H9 (cell line): Measurements from ENCODE around the gene C3orf49. TPM values are rescaled to one million over a fixed set of nuclear protein-coding genes. Genes with fewer than 3 reads are reported as not detected.

Experiments
- DNase-seq: peaks from one replicate; pipeline ENCODE4 v3.0.0-alpha.2; 2017
- H2AFZ ChIP-seq: one replicate; pipeline ENCODE4 v1.6.1; 2013; ENCODE audit warnings: mild to moderate bottlenecking, low read length, control low read depth, moderate library complexity
- H2AK5ac ChIP-seq: 2 replicates; pipeline ENCODE4 v1.6.1; 2013; ENCODE audit warnings: low read length, control low read depth, mixed read lengths; ENCODE audit not compliant: insufficient read length
- H2BK120ac ChIP-seq: one replicate; pipeline ENCODE4 v1.6.1; 2013; ENCODE audit warnings: low read depth, mild to moderate bottlenecking, low read length, control low read depth, inconsistent platforms; ENCODE audit not compliant: poor library complexity, severe bottlenecking
- H2BK12ac ChIP-seq: 2 replicates; pipeline ENCODE4 v1.6.1; 2013; ENCODE audit warnings: low read length, control low read depth, mixed read lengths, low read depth; ENCODE audit not compliant: insufficient read length
- H2BK15ac ChIP-seq: 2 replicates; pipeline ENCODE4 v1.6.1; 2013; ENCODE audit warnings: low read depth, low read length, control low read depth
- H2BK20ac ChIP-seq: one replicate; pipeline ENCODE4 v1.6.1; 2013; ENCODE audit warnings: low read depth, mild to moderate bottlenecking, low read length, control low read depth, inconsistent platforms; ENCODE audit not compliant: poor library complexity, severe bottlenecking
- H2BK5ac ChIP-seq: 2 replicates; pipeline ENCODE4 v1.6.1; 2013; ENCODE audit warnings: low read length, control low read depth, mixed read lengths; ENCODE audit not compliant: insufficient read length
- H3K14ac ChIP-seq: 2 replicates; pipeline ENCODE4 v1.6.1; 2013; ENCODE audit warnings: low read length, control low read depth; ENCODE audit not compliant: insufficient read depth
- H3K18ac ChIP-seq: 2 replicates; pipeline ENCODE4 v1.6.1; 2013; ENCODE audit warnings: low read depth, mild to moderate bottlenecking, mixed read lengths, low read length, control low read depth; ENCODE audit not compliant: insufficient read length
- H3K23ac ChIP-seq: 2 replicates; pipeline ENCODE4 v1.6.1; 2013; ENCODE audit warnings: low read length, control low read depth, mixed read lengths, low read depth; ENCODE audit not compliant: insufficient read length
- H3K23me2 ChIP-seq: 2 replicates; pipeline ENCODE4 v1.6.1; 2013; ENCODE audit warnings: low read depth, mild to moderate bottlenecking, mixed read lengths, low read length, control low read depth; ENCODE audit not compliant: insufficient read length, poor library complexity, severe bottlenecking
- H3K27ac ChIP-seq: 2 replicates; pipeline ENCODE4 v1.5.1; 2013; ENCODE audit warnings: low read length, control low read depth, mixed read lengths, low read depth; ENCODE audit not compliant: insufficient read length
- H3K27me3 ChIP-seq: 2 replicates; pipeline ENCODE4 v1.6.1; 2013; ENCODE audit warnings: low read length, control low read depth, inconsistent platforms; ENCODE audit not compliant: insufficient read depth
- H3K4ac ChIP-seq: 2 replicates; pipeline ENCODE4 v1.6.1; 2013; ENCODE audit warnings: low read depth, mild to moderate bottlenecking, control low read depth, inconsistent platforms, low read length, moderate library complexity
- H3K4me1 ChIP-seq: 2 replicates; pipeline ENCODE4 v1.6.1; 2013; ENCODE audit warnings: low read length, control low read depth, inconsistent platforms; ENCODE audit not compliant: insufficient read depth
- H3K4me2 ChIP-seq: 2 replicates; pipeline ENCODE4 v1.6.1; 2013; ENCODE audit warnings: low read length, control low read depth, mixed read lengths; ENCODE audit not compliant: insufficient read length, insufficient read depth
- H3K56ac ChIP-seq: 2 replicates; pipeline ENCODE4 v1.6.1; 2013; ENCODE audit warnings: low read depth, mild to moderate bottlenecking, mixed read lengths, low read length, control low read depth; ENCODE audit not compliant: insufficient read length
- H3K79me1 ChIP-seq: 2 replicates; pipeline ENCODE4 v1.6.1; 2013; ENCODE audit warnings: low read depth, mild to moderate bottlenecking, moderate library complexity, low read length, control low read depth, inconsistent platforms; ENCODE audit not compliant: insufficient read depth, poor library complexity, severe bottlenecking
- H3K79me2 ChIP-seq: 2 replicates; pipeline ENCODE4 v1.6.1; 2013; ENCODE audit warnings: low read length, control low read depth, inconsistent platforms; ENCODE audit not compliant: insufficient read depth
- H3K9ac ChIP-seq: 2 replicates; pipeline ENCODE4 v1.6.1; 2013; ENCODE audit warnings: low read length, control low read depth, mixed read lengths; ENCODE audit not compliant: insufficient read length; ENCODE audit errors: extremely low read depth
- H3K9me3 ChIP-seq: one replicate; pipeline ENCODE4 v1.6.1; 2013; ENCODE audit warnings: low read depth, low read length, inconsistent platforms; ENCODE audit not compliant: control insufficient read depth
- H3T11ph ChIP-seq: one replicate; pipeline ENCODE4 v1.6.1; 2013; ENCODE audit warnings: mild to moderate bottlenecking, low read length, control low read depth, inconsistent platforms
- H4K20me1 ChIP-seq: one replicate; pipeline ENCODE4 v1.6.1; 2013; ENCODE audit not compliant: control insufficient read depth, insufficient read length, insufficient read depth
- H4K5ac ChIP-seq: 2 replicates; pipeline ENCODE4 v1.6.1; 2013; ENCODE audit warnings: low read depth, mild to moderate bottlenecking, mixed read lengths, low read length, control low read depth; ENCODE audit not compliant: insufficient read length
- H4K8ac ChIP-seq: replicated peaks from 2 replicates; pipeline ENCODE4 v1.6.1; 2013; ENCODE audit warnings: low read length, control low read depth, mixed read lengths, low read depth; ENCODE audit not compliant: insufficient read length
- H4K91ac ChIP-seq: 2 replicates; pipeline ENCODE4 v1.6.1; 2013; ENCODE audit warnings: low read depth, mild to moderate bottlenecking, moderate library complexity, mixed read lengths, low read length, control low read depth; ENCODE audit not compliant: insufficient read length
- H3K27ac Mint-ChIP-seq, 3 experiments: 2 replicates in 2 of 3; 3 replicates in 1 of 3; pipeline ENCODE4 v1.8.0; 2020 to 2021; ENCODE audit warnings: mixed read lengths in 3 of 3, mild to moderate bottlenecking in 1 of 3, moderate library complexity in 1 of 3
- H3K27me3 Mint-ChIP-seq: 2 replicates; pipeline ENCODE4 v1.8.0; 2021; ENCODE audit warnings: low read depth, mild to moderate bottlenecking, moderate library complexity, mixed read lengths
- H3K36me3 Mint-ChIP-seq, 3 experiments: 2 replicates in 2 of 3; 3 replicates in 1 of 3; pipeline ENCODE4 v1.8.0; 2020 to 2021; ENCODE audit warnings: low read depth in 3 of 3, mixed read lengths in 3 of 3; ENCODE audit not compliant: insufficient read depth in 1 of 3
- H3K4me1 Mint-ChIP-seq, 2 experiments: 2 replicates each; pipeline ENCODE4 v1.8.0; 2020; ENCODE audit warnings: mixed read lengths in 2 of 2
- H3K4me3 Mint-ChIP-seq, 2 experiments: 2 replicates in 1 of 2; 3 replicates in 1 of 2; pipeline ENCODE4 v1.8.0; 2020 to 2021; ENCODE audit warnings: mild to moderate bottlenecking in 2 of 2, mixed read lengths in 2 of 2, moderate library complexity in 1 of 2
- H3K9me3 Mint-ChIP-seq, 2 experiments: 2 replicates in 1 of 2; 3 replicates in 1 of 2; pipeline ENCODE4 v1.8.0; 2020; ENCODE audit warnings: mild to moderate bottlenecking in 2 of 2, mixed read lengths in 2 of 2, moderate library complexity in 1 of 2
- CTCF ChIP-seq: fragments of 200-600 bp; sonication (generic); conservative IDR thresholded peaks from 3 replicates; pipeline ENCODE4 v1.8.0; 2021; ENCODE audit warnings: antibody characterized with exemption, mild to moderate bottlenecking
- WGBS: extraction: QIAGEN DNeasy Blood & Tissue Kit; methylation state at CpG from one replicate; pipeline ENCODE4 v1.1.7; 2013; ENCODE audit warnings: missing lambda C conversion rate, low lambda C conversion rate, mixed read lengths; ENCODE audit not compliant: insufficient read length; ENCODE audit errors: extremely low coverage; 5-methylcytosine and 5-hydroxymethylcytosine counted together
- total RNA-seq: library from RNA; stranded (reverse); gene quantifications from 2 replicates; pipeline ENCODE4 v1.2.1, GENCODE V29; 2021

The C3orf49 gene
- total RNA-seq, 1 experiment from 2014 or later = not detected

DNA sequence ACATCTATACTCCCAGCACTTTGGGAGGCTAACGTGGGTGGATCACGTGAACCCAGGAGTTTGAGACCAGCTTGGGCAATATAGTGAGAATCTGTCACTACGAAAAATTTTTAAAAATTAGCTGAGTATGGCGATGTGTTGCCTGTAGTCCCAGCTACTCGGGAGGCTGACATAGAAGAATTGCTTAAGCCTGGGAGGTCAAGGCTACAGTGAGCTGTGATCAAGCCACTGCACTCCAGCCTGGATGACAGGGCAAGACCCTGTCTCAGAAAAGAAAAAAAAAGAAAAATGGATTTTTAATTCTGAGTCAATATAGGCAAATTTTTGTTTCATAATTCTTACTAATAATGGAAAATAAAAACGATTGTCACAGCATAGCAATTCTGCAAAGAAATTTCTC is 13.3 kb downstream of the C3orf49 start:
- Mint-ChIP-seq H3K9me3 (no peaks in the 10 kb centered on the region), H3K27ac (no peak overlapping the region), H3K27me3 (no peaks in the 10 kb centered on the region), H3K4me3 (no peak overlapping the region), H3K36me3 (peaks cover 5 to 37% (median 30%) of the 10 kb centered on the region in 3 experiments; a peak in 5 of 7 replicates), H3K4me1 (peaks cover 0 to 3% of the 10 kb centered on the region in 2 experiments; a peak in 1 of 4 replicates)
- H2BK15ac ChIP-seq = no peak overlapping the region
- H3K79me2 ChIP-seq = no peaks in the 10 kb centered on the region
- WGBS = no CpG with 5 or more reads among the region's 6 CpGs
- H4K8ac ChIP-seq = no peak overlapping the region
- no peaks in the 10 kb centered on the region for H3K27me3 ChIP-seq
- no peak overlapping the region for H3K4ac ChIP-seq
- no peak overlapping the region for H2BK5ac ChIP-seq
- no peak overlapping the region for H4K5ac ChIP-seq
- no peak overlapping the region for H2AK5ac ChIP-seq
- H3K23me2 ChIP-seq = no peaks in the 10 kb centered on the region
- no peak overlapping the region for H2BK20ac ChIP-seq
- no peak overlapping the region for H3K9ac ChIP-seq
- no peaks in the 10 kb centered on the region for H4K20me1 ChIP-seq
- no peak overlapping the region for H3K27ac ChIP-seq
- H3K18ac ChIP-seq = no peak overlapping the region
- no peak overlapping the region for H3K4me2 ChIP-seq
- H3K79me1 ChIP-seq = no peaks in the 10 kb centered on the region
- no peak overlapping the region for H3T11ph ChIP-seq
- no peak overlapping the region for H3K14ac ChIP-seq
- no peak overlapping the region for H2BK12ac ChIP-seq
- H3K23ac ChIP-seq = no peak overlapping the region
- H3K9me3 ChIP-seq = no peaks in the 10 kb centered on the region
- no peak overlapping the region for H4K91ac ChIP-seq
- no peak overlapping the region for H2AFZ ChIP-seq
- no peaks in the 10 kb centered on the region for H3K4me1 ChIP-seq
- no peak for TF ChIP-seq CTCF
- DNase-seq = no peak
- no peak overlapping the region for H2BK120ac ChIP-seq
- no peak overlapping the region for H3K56ac ChIP-seq
